Measurements from ENCODE around the gene ANKRD55. TPM values are rescaled to one million over a fixed set of nuclear protein-coding genes. Genes with fewer than 3 reads are reported as not detected.

ANKRD55 gene
- total and polyA plus RNA-seq, 9 of the 15 experiments (the other 6 are each of a cell fraction or from before 2014, with no cell fraction given) = 3.4 to 10.6 (median 6.5) TPM

DNA sequence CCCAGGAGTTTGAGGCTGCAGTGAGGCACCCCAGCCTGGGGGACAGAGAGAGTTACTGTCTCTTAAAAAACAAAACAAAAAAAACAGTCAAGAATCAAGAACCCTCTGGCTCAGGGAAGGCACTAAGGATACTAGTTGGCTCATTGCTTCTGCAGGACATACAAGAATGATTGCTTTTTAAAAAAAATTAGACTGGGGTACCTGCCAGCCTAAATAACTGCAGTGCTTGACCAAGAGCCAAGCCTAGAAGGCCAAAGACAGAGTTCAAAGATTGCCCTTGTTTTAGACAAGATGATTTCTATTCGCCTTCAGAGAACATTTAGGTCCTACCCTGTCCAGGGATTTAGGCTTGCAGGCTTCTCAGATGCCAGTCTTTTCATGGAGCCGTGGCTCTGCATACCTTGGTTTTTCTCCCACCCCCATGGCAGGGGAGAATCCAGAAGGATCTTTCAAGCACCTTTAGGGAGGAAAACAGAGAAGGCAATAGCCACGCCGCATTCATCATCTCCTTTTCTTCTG lies 144.6 kb downstream of the ANKRD55 start:
- ChIA-PET POLR2A (no interaction called here), CTCF (ENCODE audit: low intra/inter-chr PET ratio) (no interaction called here)
- no peak for ATAC-seq
- no peak overlapping the region for H2AFZ ChIP-seq (ENCODE audit: low read depth, low read length)
- 63% methylated on average over 3 of the region's 4 CpGs for WGBS (ENCODE audit: insufficient coverage, low coverage, missing lambda C conversion rate)
- H3K9me1 ChIP-seq (ENCODE audit: control insufficient read depth, insufficient read depth, low read length) = no peaks in the 10 kb centered on the region
- peaks cover 7 to 20% of the 10 kb centered on the region in 2 experiments for H3K4me1 ChIP-seq (replicated peaks in 1 of 2; ENCODE audit: control insufficient read depth in 2 of 2, insufficient read depth in 2 of 2, low read length in 2 of 2)
- no peak overlapping the region for H3K4me3 ChIP-seq
- no peak overlapping the region for H3K9ac ChIP-seq (ENCODE audit: insufficient read depth in 1 of 2, low read depth in 2 of 2, low read length in 2 of 2)
- H3K79me2 ChIP-seq (ENCODE audit: control insufficient read depth, insufficient read depth, low read length) = no peaks in the 10 kb centered on the region
- no peaks in the 10 kb centered on the region for H3K27me3 ChIP-seq (ENCODE audit: control insufficient read depth in 2 of 2, insufficient read depth in 2 of 2, low read length in 2 of 2)
- no peak overlapping the region for H3K4me2 ChIP-seq (ENCODE audit: insufficient read depth, low read length)
- DNase-seq (ENCODE audit: extremely low read depth in 1 of 4, low spot score in 3 of 4) = no peak
- intact Hi-C loops (cut with micrococcal nuclease) = loop anchor here (5.0 kb wide), 1 partner anchor 34 kb away; no protein-coding TSS in a partner anchor
- H4K20me1 ChIP-seq (replicated peaks; ENCODE audit: control insufficient read depth, insufficient read depth, low read length) = no peaks in the 10 kb centered on the region
- H3K36me3 ChIP-seq (ENCODE audit: control insufficient read depth, insufficient read depth, low read length) = no peaks in the 10 kb centered on the region
- H3K27ac ChIP-seq (ENCODE audit: extremely low read depth, low read depth, low read length) = no peak overlapping the region
- BruUV-seq (replicated peaks) = no TSS peak
- in situ Hi-C loops (cut with MboI) = no loop called here
- no peaks in the 10 kb centered on the region for H3K9me3 ChIP-seq (replicated peaks; ENCODE audit: control insufficient read depth, insufficient read depth, low read depth, low read length)
- no peak for FAIRE-seq
- TF ChIP-seq, protein P1, sequence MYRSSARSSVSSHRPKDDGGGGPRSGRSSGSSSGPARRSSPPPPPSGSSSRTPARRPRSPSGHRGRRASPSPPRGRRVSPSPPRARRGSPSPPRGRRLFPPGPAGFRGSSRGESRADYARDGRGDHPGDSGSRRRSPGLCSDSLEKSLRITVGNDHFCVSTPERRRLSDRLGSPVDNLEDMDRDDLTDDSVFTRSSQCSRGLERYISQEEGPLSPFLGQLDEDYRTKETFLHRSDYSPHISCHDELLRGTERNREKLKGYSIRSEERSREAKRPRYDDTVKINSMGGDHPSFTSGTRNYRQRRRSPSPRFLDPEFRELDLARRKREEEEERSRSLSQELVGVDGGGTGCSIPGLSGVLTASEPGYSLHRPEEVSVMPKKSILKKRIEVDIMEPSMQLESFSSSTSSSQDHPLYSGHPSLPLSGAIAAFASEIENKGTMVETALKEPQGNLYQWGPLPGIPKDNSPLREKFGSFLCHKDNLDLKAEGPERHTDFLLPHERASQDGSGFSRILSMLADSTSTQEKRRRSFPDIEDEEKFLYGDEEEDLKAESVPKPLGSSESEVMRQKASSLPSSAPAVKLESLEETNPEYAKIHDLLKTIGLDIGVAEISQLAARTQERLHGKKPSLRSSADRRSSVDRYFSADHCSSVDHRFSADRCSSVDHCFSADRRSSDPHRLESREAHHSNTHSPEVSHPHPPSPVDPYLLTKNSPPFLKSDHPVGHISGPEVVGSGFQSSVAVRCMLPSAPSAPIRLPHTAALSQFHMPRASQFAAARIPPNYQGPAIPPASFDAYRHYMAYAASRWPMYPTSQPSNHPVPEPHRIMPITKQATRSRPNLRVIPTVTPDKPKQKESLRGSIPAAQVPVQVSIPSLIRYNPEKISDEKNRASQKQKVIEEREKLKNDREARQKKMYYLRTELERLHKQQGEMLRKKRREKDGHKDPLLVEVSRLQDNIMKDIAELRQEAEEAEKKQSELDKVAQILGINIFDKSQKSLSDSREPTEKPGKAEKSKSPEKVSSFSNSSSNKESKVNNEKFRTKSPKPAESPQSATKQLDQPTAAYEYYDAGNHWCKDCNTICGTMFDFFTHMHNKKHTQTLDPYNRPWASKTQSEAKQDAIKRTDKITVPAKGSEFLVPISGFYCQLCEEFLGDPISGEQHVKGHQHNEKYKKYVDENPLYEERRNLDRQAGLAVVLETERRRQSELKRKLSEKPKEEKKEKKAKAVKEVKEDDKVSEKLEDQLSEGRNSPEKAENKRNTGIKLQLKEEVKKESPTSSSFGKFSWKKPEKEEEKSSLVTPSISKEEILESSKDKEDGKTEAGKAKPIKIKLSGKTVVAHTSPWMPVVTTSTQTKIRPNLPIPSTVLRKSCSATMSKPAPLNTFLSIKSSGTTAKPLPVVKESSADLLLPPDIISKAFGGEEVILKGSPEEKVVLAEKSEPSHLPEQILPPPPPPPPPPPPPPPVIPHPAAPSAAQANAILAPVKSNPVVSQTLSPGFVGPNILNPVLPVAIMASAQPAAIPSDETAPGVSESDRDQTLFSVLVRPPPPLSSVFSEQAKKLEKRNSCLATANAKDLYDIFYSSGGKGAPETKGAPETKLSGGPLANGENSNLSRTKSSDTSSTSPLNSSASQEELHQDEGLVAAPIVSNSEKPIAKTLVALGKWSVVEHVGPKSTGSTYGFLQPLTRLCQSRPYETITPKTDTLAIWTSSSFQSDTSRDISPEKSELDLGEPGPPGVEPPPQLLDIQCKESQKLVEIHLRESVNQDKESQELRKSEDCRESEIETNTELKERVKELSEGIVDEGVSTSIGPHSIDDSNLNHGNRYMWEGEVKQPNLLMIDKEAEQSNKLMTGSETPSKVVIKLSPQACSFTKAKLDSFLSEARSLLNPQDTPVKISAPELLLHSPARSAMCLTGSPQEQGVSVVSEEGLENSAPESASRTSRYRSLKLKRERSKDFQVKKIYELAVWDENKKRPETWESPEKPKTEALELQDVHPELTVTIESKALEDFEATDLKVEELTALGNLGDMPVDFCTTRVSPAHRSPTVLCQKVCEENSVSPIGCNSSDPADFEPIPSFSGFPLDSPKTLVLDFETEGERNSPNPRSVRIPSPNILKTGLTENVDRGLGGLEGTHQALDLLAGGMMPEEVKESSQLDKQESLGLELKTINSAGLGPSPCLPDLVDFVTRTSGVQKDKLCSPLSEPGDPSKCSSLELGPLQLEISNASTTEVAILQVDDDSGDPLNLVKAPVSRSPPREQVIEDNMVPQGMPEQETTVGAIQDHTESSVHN (IDR thresholded peaks at IDR 0.05; ENCODE audit: borderline replicate concordance in 1 of 2, low read depth in 1 of 2) = no peak
- TF ChIP-seq, protein P2, sequence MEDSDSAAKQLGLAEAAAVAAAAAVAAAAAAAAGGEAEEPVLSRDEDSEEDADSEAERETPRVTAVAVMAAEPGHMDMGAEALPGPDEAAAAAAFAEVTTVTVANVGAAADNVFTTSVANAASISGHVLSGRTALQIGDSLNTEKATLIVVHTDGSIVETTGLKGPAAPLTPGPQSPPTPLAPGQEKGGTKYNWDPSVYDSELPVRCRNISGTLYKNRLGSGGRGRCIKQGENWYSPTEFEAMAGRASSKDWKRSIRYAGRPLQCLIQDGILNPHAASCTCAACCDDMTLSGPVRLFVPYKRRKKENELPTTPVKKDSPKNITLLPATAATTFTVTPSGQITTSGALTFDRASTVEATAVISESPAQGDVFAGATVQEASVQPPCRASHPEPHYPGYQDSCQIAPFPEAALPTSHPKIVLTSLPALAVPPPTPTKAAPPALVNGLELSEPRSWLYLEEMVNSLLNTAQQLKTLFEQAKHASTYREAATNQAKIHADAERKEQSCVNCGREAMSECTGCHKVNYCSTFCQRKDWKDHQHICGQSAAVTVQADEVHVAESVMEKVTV (CRISPR knock-in tag; IDR thresholded peaks at IDR 0.05) = no peak
- TF ChIP-seq FOXK2 (conservative IDR thresholded peaks at IDR 0.05 in 1 of 2, IDR thresholded peaks at IDR 0.05 in 1 of 2; ENCODE audit: low read depth in 2 of 2) = no peak
- TF ChIP-seq, protein P3, sequence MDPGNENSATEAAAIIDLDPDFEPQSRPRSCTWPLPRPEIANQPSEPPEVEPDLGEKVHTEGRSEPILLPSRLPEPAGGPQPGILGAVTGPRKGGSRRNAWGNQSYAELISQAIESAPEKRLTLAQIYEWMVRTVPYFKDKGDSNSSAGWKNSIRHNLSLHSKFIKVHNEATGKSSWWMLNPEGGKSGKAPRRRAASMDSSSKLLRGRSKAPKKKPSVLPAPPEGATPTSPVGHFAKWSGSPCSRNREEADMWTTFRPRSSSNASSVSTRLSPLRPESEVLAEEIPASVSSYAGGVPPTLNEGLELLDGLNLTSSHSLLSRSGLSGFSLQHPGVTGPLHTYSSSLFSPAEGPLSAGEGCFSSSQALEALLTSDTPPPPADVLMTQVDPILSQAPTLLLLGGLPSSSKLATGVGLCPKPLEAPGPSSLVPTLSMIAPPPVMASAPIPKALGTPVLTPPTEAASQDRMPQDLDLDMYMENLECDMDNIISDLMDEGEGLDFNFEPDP (CRISPR knock-in tag; IDR thresholded peaks at IDR 0.05) = no peak
- TF ChIP-seq, protein P4, sequence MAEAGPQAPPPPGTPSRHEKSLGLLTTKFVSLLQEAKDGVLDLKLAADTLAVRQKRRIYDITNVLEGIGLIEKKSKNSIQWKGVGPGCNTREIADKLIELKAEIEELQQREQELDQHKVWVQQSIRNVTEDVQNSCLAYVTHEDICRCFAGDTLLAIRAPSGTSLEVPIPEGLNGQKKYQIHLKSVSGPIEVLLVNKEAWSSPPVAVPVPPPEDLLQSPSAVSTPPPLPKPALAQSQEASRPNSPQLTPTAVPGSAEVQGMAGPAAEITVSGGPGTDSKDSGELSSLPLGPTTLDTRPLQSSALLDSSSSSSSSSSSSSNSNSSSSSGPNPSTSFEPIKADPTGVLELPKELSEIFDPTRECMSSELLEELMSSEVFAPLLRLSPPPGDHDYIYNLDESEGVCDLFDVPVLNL (CRISPR knock-in tag; IDR thresholded peaks at IDR 0.05; ENCODE audit: low read depth) = no peak

Data from K562 (cell line).